Measurements from ENCODE around the gene LRRC45. TPM values are rescaled to one million over a fixed set of nuclear protein-coding genes. Genes with fewer than 3 reads are reported as not detected.

Gene LRRC45
- total and polyA plus RNA-seq, 2 donors (not counting 3 experiments of a cell fraction or from before 2014, with no cell fraction given) = 7.6 to 22.9 TPM

- DNase-seq (ENCODE audit: low read depth, low spot score) (no peak), FAIRE-seq (no peak)
- H3K9ac ChIP-seq (replicated peaks; ENCODE audit: extremely low read depth, insufficient read depth, low read length) = no peak overlapping the region
- no peaks in the 10 kb centered on the region for H3K79me2 ChIP-seq (ENCODE audit: control insufficient read depth, insufficient read depth, low read length)
- dilution Hi-C loops (cut with MboI; ENCODE audit: extremely low pct_ligation_motif_present, low sequenced_read_pairs) (no loop called here), intact Hi-C loops (cut with micrococcal nuclease) (loop anchor here (1.0 to 5.0 kb wide), 4 partner anchors 25 to 119 kb away; partner anchors contain the start of genes CENPX, FASN, LRRC45 and PYCR1)
- no peak overlapping the region for H3K27ac ChIP-seq (ENCODE audit: insufficient read depth, low read depth, low read length)
- TF ChIP-seq FOS (IDR thresholded peaks at IDR 0.05; ENCODE audit: borderline replicate concordance, insufficient read depth, low read length) (no peak), MAX (IDR thresholded peaks at IDR 0.05; ENCODE audit: insufficient read depth, insufficient read length) (no peak), EZH2 (IDR thresholded peaks at IDR 0.05; ENCODE audit: borderline replicate concordance, low read depth, low read length, severe bottlenecking) (no peak), CTCF (IDR thresholded peaks at IDR 0.05; ENCODE audit: extremely low read depth in 1 of 2, insufficient read depth in 1 of 2, low read depth in 1 of 2, low read length in 2 of 2) (no peak), MYC (IDR thresholded peaks at IDR 0.05; ENCODE audit: low read depth, low read length) (no peak), POLR2AphosphoS5 (IDR thresholded peaks at IDR 0.05; ENCODE audit: insufficient read depth, low read depth, low read length) (no peak), JUN (IDR thresholded peaks at IDR 0.05; ENCODE audit: borderline replicate concordance, insufficient read depth, insufficient read length, low read depth) (no peak), GATA2 (IDR thresholded peaks at IDR 0.05; ENCODE audit: insufficient read depth, insufficient read length, low read depth, low read length) (no peak), POLR2A (IDR thresholded peaks at IDR 0.05; ENCODE audit: low read depth, low read length) (no peak)
- no peak overlapping the region for H3K4me2 ChIP-seq (ENCODE audit: insufficient read depth, low read length)
- H3K9me1 ChIP-seq (replicated peaks; ENCODE audit: control insufficient read depth, extremely low read depth, insufficient read depth, low read length) = no peaks in the 10 kb centered on the region
- no TSS peak for BruUV-seq (replicated peaks)
- peaks cover 0 to 2% of the 10 kb centered on the region in 2 experiments for H3K36me3 ChIP-seq (ENCODE audit: control insufficient read depth in 2 of 2, extremely low read depth in 1 of 2, insufficient read depth in 2 of 2, low read length in 2 of 2)
- no peak overlapping the region for H2AFZ ChIP-seq (ENCODE audit: low read depth, low read length)
- CTCF ChIA-PET = interaction anchor here (0.9 to 1.8 kb wide), 3 partner anchors 16 to 41 kb away, joined by 3 to 6 read pairs (median 3); no protein-coding TSS in a partner anchor
- no peaks in the 10 kb centered on the region for H3K9me3 ChIP-seq (replicated peaks; ENCODE audit: control insufficient read depth, insufficient read depth, low read length)
- no peaks in the 10 kb centered on the region for H3K27me3 ChIP-seq (ENCODE audit: control insufficient read depth in 2 of 2, insufficient read depth in 2 of 2, low read length in 2 of 2)
- no peak overlapping the region for H3K4me3 ChIP-seq (replicated peaks in 1 of 3; ENCODE audit: insufficient read depth in 1 of 3, low read depth in 1 of 3, low read length in 3 of 3)
- H4K20me1 ChIP-seq (replicated peaks; ENCODE audit: control insufficient read depth, extremely low read depth, insufficient read depth, low read length) = no peaks in the 10 kb centered on the region
- H3K4me1 ChIP-seq (ENCODE audit: control insufficient read depth, extremely low read depth, insufficient read depth, low read length) = peaks cover 5% of the 10 kb centered on the region
- POLR2A ChIA-PET = interaction anchor here (0.7 kb wide), 1 partner anchor 25 kb away, joined by 3 read pairs; no protein-coding TSS in a partner anchor
These were observed 44.4 kb upstream of the LRRC45 start for GRCh38 chr17:81978524-81979298.

Measured in endothelial cell of umbilical vein (primary cell).